Mesenchymal stem cell (in vitro differentiated cells and primary cell): ENCODE measurements around the gene KRTAP5-5.

ENCODE experiments used
- DNase-seq: peaks from one replicate; pipeline ENCODE4 v3.0.0-alpha.2; 2013
- H2AFZ ChIP-seq: one replicate; pipeline ENCODE4 v1.6.1; 2013; ENCODE audit warnings: low read depth, mild to moderate bottlenecking, control low read depth, inconsistent platforms, low read length, moderate library complexity
- H2AK5ac ChIP-seq: 2 replicates; pipeline ENCODE4 v1.6.1; 2013; ENCODE audit warnings: low read length, moderate library complexity, mild to moderate bottlenecking, inconsistent platforms; ENCODE audit not compliant: severe bottlenecking
- H2BK120ac ChIP-seq: one replicate; pipeline ENCODE4 v1.6.1; 2013; ENCODE audit warnings: low read depth, mild to moderate bottlenecking, inconsistent platforms, low read length, moderate library complexity
- H2BK12ac ChIP-seq, 2 experiments: one replicate each; pipeline ENCODE4 v1.6.1; 2013; ENCODE audit warnings: inconsistent platforms in 2 of 2, low read length in 2 of 2, mild to moderate bottlenecking in 2 of 2, moderate library complexity in 2 of 2, control low read depth in 1 of 2
- H2BK15ac ChIP-seq: one replicate; pipeline ENCODE4 v1.6.1; 2013; ENCODE audit warnings: mild to moderate bottlenecking, low read depth, inconsistent platforms; ENCODE audit not compliant: poor library complexity, severe bottlenecking
- H2BK5ac ChIP-seq: 2 replicates; pipeline ENCODE4 v1.6.1; 2013; ENCODE audit warnings: low read depth, mild to moderate bottlenecking, low read length, control low read depth, inconsistent platforms; ENCODE audit not compliant: poor library complexity, severe bottlenecking
- H3K14ac ChIP-seq, 2 experiments: one replicate each; pipeline ENCODE4 v1.6.1; 2013; ENCODE audit warnings: inconsistent platforms in 2 of 2, low read length in 2 of 2, control low read depth in 1 of 2, mild to moderate bottlenecking in 1 of 2, moderate library complexity in 1 of 2
- H3K18ac ChIP-seq, 2 experiments: one replicate each; pipeline ENCODE4 v1.6.1; 2013; ENCODE audit warnings: inconsistent platforms in 2 of 2, low read length in 2 of 2, control low read depth in 1 of 2, low read depth in 1 of 2, mild to moderate bottlenecking in 1 of 2
- H3K23ac ChIP-seq, 2 experiments: one replicate each; pipeline ENCODE4 v1.6.1; 2013; ENCODE audit warnings: inconsistent platforms in 2 of 2, low read length in 2 of 2, mild to moderate bottlenecking in 2 of 2, moderate library complexity in 2 of 2, control low read depth in 1 of 2
- H3K27ac ChIP-seq: 2 replicates; pipeline ENCODE4 v1.5.1; 2013; ENCODE audit warnings: mild to moderate bottlenecking, moderate library complexity, low read length, control low read depth, inconsistent platforms; ENCODE audit not compliant: poor library complexity, severe bottlenecking
- H3K27me3 ChIP-seq, 2 experiments: 2 replicates each; pipeline versions ENCODE4 v1.6.1 to v1.7.0; 2013; ENCODE audit warnings: low read length in 2 of 2, mild to moderate bottlenecking in 2 of 2, moderate library complexity in 2 of 2, control low read depth in 1 of 2, inconsistent platforms in 1 of 2; ENCODE audit not compliant: control insufficient read depth in 1 of 2, insufficient read depth in 1 of 2
- H3K36me3 ChIP-seq, 2 experiments: 2 replicates each; pipeline versions ENCODE4 v1.6.1 to v1.7.0; 2013; ENCODE audit warnings: low read length in 2 of 2, control low read depth in 1 of 2, inconsistent platforms in 1 of 2, low read depth in 1 of 2, mild to moderate bottlenecking in 1 of 2; ENCODE audit not compliant: insufficient read depth in 2 of 2, control insufficient read depth in 1 of 2
- H3K4ac ChIP-seq, 2 experiments: one replicate each; pipeline ENCODE4 v1.6.1; 2013; ENCODE audit warnings: inconsistent platforms in 2 of 2, low read length in 2 of 2, mild to moderate bottlenecking in 2 of 2, moderate library complexity in 2 of 2, control low read depth in 1 of 2, low read depth in 1 of 2
- H3K4me1 ChIP-seq: 2 replicates; pipeline ENCODE4 v1.6.1; 2013; ENCODE audit warnings: low read depth, low read length, control low read depth; ENCODE audit not compliant: control insufficient read depth, insufficient read depth
- H3K4me2 ChIP-seq: 2 replicates; pipeline ENCODE4 v1.6.1; 2013; ENCODE audit warnings: low read length, mild to moderate bottlenecking, inconsistent platforms; ENCODE audit not compliant: poor library complexity, severe bottlenecking
- H3K4me3 ChIP-seq, 2 experiments: 2 replicates each; pipeline versions ENCODE4 v1.5.1 to v1.7.0; 2013; ENCODE audit warnings: low read length in 2 of 2, mild to moderate bottlenecking in 2 of 2, control low read depth in 1 of 2, low read depth in 1 of 2; ENCODE audit not compliant: insufficient read depth in 1 of 2
- H3K79me1 ChIP-seq: replicated peaks from 2 replicates; pipeline ENCODE4 v1.6.1; 2013; ENCODE audit warnings: mild to moderate bottlenecking, control low read depth, low read length, inconsistent platforms; ENCODE audit not compliant: poor library complexity, severe bottlenecking
- H3K9ac ChIP-seq: 2 replicates; pipeline ENCODE4 v1.7.0; 2013; ENCODE audit warnings: mild to moderate bottlenecking, low read length, moderate library complexity
- H3K9me3 ChIP-seq: 2 replicates; pipeline ENCODE4 v1.7.0; 2013; ENCODE audit warnings: mild to moderate bottlenecking, low read length; ENCODE audit not compliant: control insufficient read depth
- H4K8ac ChIP-seq: one replicate; pipeline ENCODE4 v1.6.1; 2013; ENCODE audit warnings: inconsistent platforms, mild to moderate bottlenecking, low read length, moderate library complexity
- H4K91ac ChIP-seq: one replicate; pipeline ENCODE4 v1.6.1; 2013; ENCODE audit warnings: mild to moderate bottlenecking, low read length, inconsistent platforms
- WGBS: methylation state at CpG from one replicate; pipeline ENCODE4 v1.1.7; 2013; ENCODE audit warnings: mixed read lengths; 5-methylcytosine and 5-hydroxymethylcytosine counted together

Gene KRTAP5-5

DNA sequence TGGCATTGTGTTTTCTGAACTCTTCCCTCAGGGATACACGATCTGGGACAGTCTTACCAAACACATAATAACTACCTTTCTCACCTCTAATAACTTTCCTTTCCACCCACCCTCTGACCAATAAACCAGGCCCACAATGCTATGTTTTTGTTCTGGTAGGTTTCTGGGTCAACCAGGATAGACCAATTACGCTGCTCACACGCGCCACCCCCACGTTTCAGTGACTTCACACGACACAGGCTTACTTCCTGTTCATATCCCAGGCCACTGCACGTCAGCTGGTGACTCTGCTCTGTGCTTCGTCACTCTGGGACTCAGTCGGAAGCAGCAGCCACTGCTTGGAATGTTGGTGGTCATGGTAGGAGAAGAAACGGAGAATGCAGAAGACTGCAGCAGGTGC is 10.1 kb upstream of the KRTAP5-5 start:
- H3K9me3 ChIP-seq, result no peaks in the 10 kb centered on the region
- no peak overlapping the region for H4K91ac ChIP-seq
- peaks cover 42 to 48% of the 10 kb centered on the region in 2 experiments for H3K27me3 ChIP-seq
- H2BK5ac ChIP-seq, result no peak overlapping the region
- no peak overlapping the region for H3K9ac ChIP-seq
- H2AK5ac ChIP-seq, result no peak overlapping the region
- no peaks in the 10 kb centered on the region for H3K79me1 ChIP-seq
- H3K4me1 ChIP-seq, result no peaks in the 10 kb centered on the region
- no peak overlapping the region for H2BK12ac ChIP-seq
- no peak overlapping the region for H4K8ac ChIP-seq
- H3K4ac ChIP-seq, result no peak overlapping the region
- H3K4me2 ChIP-seq, result no peak overlapping the region
- H3K36me3 ChIP-seq, result no peaks in the 10 kb centered on the region
- H2BK15ac ChIP-seq, result no peak overlapping the region
- DNase-seq, result peak; percentile 36
- H3K27ac ChIP-seq, result no peak overlapping the region
- no peak overlapping the region for H3K23ac ChIP-seq
- WGBS, result 34% methylated on average over 10 of the region's 10 CpGs
- no peak overlapping the region for H2AFZ ChIP-seq
- no peak overlapping the region for H2BK120ac ChIP-seq
- no peak overlapping the region for H3K4me3 ChIP-seq
- no peak overlapping the region for H3K14ac ChIP-seq
- H3K18ac ChIP-seq, result no peak overlapping the region

DNA sequence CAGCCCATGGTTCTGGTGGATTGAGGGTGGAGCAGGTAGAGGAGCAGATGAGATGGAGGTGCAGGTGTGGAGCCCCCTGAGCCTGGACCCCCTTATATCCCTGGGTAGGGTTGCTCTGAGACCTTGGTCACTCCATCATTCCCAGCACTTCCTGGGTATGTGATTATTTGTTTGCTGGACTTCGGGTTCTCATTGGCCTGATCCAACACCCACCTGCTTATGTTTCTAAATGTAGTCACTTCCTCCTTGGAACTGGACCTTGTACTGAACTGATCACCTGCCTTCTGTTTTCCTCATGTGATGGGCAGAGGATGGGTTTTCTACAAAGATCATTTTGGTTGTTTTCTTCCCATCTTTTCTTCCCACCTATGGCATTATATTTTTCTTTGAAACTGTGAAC is 7.5 kb upstream of the KRTAP5-5 start, which contains the start of gene KRTAP5-4:
Gene KRTAP5-4, minus strand, starts transcription at position 53 of the 400 bp plus-strand sequence. Its CDS starts 45 bp downstream, at position 8.
- no peak within 1 kb of the TSS for H2BK5ac ChIP-seq
- no peak within 1 kb of the TSS for H4K8ac ChIP-seq
- no CpG with 5 or more reads among the region's 1 CpG for WGBS
- H2AFZ ChIP-seq, result no peak within 1 kb of the TSS
- no peak within 1 kb of the TSS for H3K9ac ChIP-seq
- H2AK5ac ChIP-seq, result no peak within 1 kb of the TSS
- H3K36me3 ChIP-seq, result no peaks in the 10 kb centered on the region
- no peak within 1 kb of the TSS for H2BK12ac ChIP-seq
- no peak within 1 kb of the TSS for H3K14ac ChIP-seq
- no peak within 1 kb of the TSS for H3K4ac ChIP-seq
- no peak within 1 kb of the TSS for H3K4me3 ChIP-seq
- no peak within 1 kb of the TSS for H3K18ac ChIP-seq
- H2BK15ac ChIP-seq, result no peak within 1 kb of the TSS
- H3K27ac ChIP-seq, result no peak within 1 kb of the TSS
- peaks cover 4% of the 10 kb centered on the region for H3K9me3 ChIP-seq
- no peak within 1 kb of the TSS for H3K4me2 ChIP-seq
- H3K27me3 ChIP-seq, result peaks cover 43 to 53% of the 10 kb centered on the region in 2 experiments
- no peaks in the 10 kb centered on the region for H3K4me1 ChIP-seq
- H2BK120ac ChIP-seq, result no peak within 1 kb of the TSS
- no peak within 1 kb of the TSS for H3K23ac ChIP-seq
- H3K79me1 ChIP-seq, result no peaks in the 10 kb centered on the region
- no peak for DNase-seq
- no peak within 1 kb of the TSS for H4K91ac ChIP-seq

DNA sequence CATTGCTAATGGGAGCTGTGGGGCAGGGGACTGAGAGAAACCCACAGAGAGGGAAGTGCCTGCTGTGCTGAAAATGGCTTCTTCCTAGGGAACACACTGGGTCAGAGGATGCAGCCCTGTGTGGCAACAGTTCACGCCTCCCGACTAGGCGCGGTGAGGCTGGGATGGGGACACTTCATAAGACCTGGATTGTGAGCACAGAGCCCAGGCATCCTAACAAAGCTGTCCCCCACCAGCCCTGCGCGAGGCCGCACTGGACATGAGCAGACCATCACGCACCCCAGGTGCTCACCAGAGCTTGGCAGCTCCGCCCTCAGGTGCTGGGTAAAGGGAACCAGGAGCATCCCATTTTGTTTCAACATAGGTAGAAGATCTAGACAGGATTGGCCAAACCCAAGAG is 5.9 kb upstream of the KRTAP5-5 start:
- no peak overlapping the region for H2AK5ac ChIP-seq
- no peak for DNase-seq
- no peak overlapping the region for H2BK15ac ChIP-seq
- no peak overlapping the region for H4K8ac ChIP-seq
- no peak overlapping the region for H2BK5ac ChIP-seq
- H3K23ac ChIP-seq, result no peak overlapping the region
- no peak overlapping the region for H3K14ac ChIP-seq
- H3K4me3 ChIP-seq, result no peak overlapping the region
- H3K4me2 ChIP-seq, result no peak overlapping the region
- H3K9me3 ChIP-seq, result peaks cover 4% of the 10 kb centered on the region
- H3K4ac ChIP-seq, result no peak overlapping the region
- no peak overlapping the region for H2BK120ac ChIP-seq
- no peak overlapping the region for H3K18ac ChIP-seq
- H3K36me3 ChIP-seq, result no peaks in the 10 kb centered on the region
- H4K91ac ChIP-seq, result no peak overlapping the region
- 75% methylated on average over 9 of the region's 9 CpGs for WGBS
- no peaks in the 10 kb centered on the region for H3K4me1 ChIP-seq
- no peak overlapping the region for H3K9ac ChIP-seq
- H3K27me3 ChIP-seq, result peaks cover 48 to 58% of the 10 kb centered on the region in 2 experiments
- H2BK12ac ChIP-seq, result no peak overlapping the region
- H3K27ac ChIP-seq, result no peak overlapping the region
- no peaks in the 10 kb centered on the region for H3K79me1 ChIP-seq
- no peak overlapping the region for H2AFZ ChIP-seq

DNA sequence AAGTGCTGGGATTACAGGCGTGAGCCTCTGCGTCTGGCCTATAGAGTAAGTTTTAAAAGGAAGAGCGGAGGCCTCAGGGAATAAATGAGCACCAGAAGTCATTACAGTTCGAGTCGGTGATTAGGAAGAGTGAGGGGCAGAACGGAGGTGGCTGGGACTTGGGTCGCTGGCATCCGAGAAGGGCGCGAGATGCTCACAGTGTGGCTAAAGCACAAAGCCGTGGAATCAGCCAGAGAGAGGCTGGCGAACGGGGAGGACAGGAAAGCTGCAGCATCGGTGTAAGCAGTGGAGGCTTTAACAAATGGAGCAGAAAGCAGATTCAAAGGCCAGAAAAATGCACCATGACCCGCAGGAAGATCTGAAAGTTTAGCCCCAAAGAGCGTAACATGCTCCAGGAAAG is 5.0 kb upstream of the KRTAP5-5 start:
- Histone ChIP-seq H3K18ac (no peak overlapping the region), H3K27me3 (peaks cover 55 to 67% of the 10 kb centered on the region in 2 experiments), H3K79me1 (no peaks in the 10 kb centered on the region), H3K36me3 (no peaks in the 10 kb centered on the region), H2BK12ac (no peak overlapping the region), H3K4ac (no peak overlapping the region), H3K9me3 (peaks cover 4% of the 10 kb centered on the region), H4K8ac (no peak overlapping the region), H3K4me2 (no peak overlapping the region), H2AFZ (no peak overlapping the region), H2BK120ac (no peak overlapping the region), H4K91ac (no peak overlapping the region), H2BK15ac (no peak overlapping the region), H2AK5ac (no peak overlapping the region), H2BK5ac (no peak overlapping the region), H3K9ac (no peak overlapping the region), H3K4me1 (no peaks in the 10 kb centered on the region), H3K23ac (no peak overlapping the region), H3K14ac (no peak overlapping the region), H3K4me3 (no peak overlapping the region), H3K27ac (no peak overlapping the region)
- DNase-seq, result no peak
- WGBS, result 79% methylated on average over 16 of the region's 16 CpGs
